OCI-LY3 (cell line): ENCODE data around the gene C17orf100.

Experiments
- H2AFZ ChIP-seq: fragments of 200-600, 300-600 bp; shearing (Covaris generic); 2 replicates; pipeline ENCODE4 v1.6.0; 2014; ENCODE audit warnings: antibody characterized with exemption, low read depth, low read length
- H3K27ac ChIP-seq: fragments of 200-600, 300-600 bp; sonication (generic); 2 replicates; pipeline ENCODE4 v1.5.1; 2014; ENCODE audit warnings: mild to moderate bottlenecking, low read length, moderate library complexity, mixed read lengths
- H3K27me3 ChIP-seq: fragments of 200-600, 300-600 bp; sonication (generic); 2 replicates; pipeline ENCODE4 v1.6.1; 2014; ENCODE audit warnings: low read depth, low read length, mixed read lengths
- H3K36me3 ChIP-seq: fragments of 200-600, 300-600 bp; sonication (generic); replicated peaks from 2 replicates; pipeline ENCODE3; 2014; ENCODE audit warnings: low read depth, low read length, mixed read lengths
- H3K4me1 ChIP-seq: fragments of 300-600, 200-600 bp; sonication (generic); 2 replicates; pipeline ENCODE4 v1.6.1; 2014; ENCODE audit warnings: low read length, mixed read lengths
- H3K4me2 ChIP-seq: fragments of 200-600, 300-600 bp; sonication (generic); 2 replicates; pipeline ENCODE4 v1.6.1; 2014; ENCODE audit warnings: low read length, mixed read lengths
- H3K4me3 ChIP-seq: fragments of 300-600, 200-600 bp; sonication (generic); 2 replicates; pipeline ENCODE4 v1.5.1; 2014; ENCODE audit warnings: antibody characterized with exemption, mild to moderate bottlenecking, low read length, moderate library complexity
- H3K79me2 ChIP-seq: fragments of 300-600, 200-600 bp; shearing (Covaris generic); 2 replicates; pipeline ENCODE4 v1.6.1; 2014; ENCODE audit warnings: mild to moderate bottlenecking, low read length, mixed read lengths
- H3K9ac ChIP-seq: fragments of 300-600, 200-600 bp; shearing (Covaris generic); 2 replicates; pipeline ENCODE4 v1.6.0; 2014; ENCODE audit warnings: mild to moderate bottlenecking, low read length, moderate library complexity
- H3K9me3 ChIP-seq: fragments of 200-600, 300-600 bp; shearing (Covaris generic); 2 replicates; pipeline ENCODE4 v1.6.1; 2014; ENCODE audit warnings: low read length, mixed read lengths; ENCODE audit not compliant: insufficient read depth
- H4K20me1 ChIP-seq: fragments of 200-600, 300-600 bp; sonication (generic); 2 replicates; pipeline ENCODE4 v1.6.1; 2016; ENCODE audit warnings: low read length, mixed read lengths; ENCODE audit not compliant: insufficient read depth
- CTCF ChIP-seq: fragments of 200-600, 300-600 bp; sonication (generic); IDR thresholded peaks from 2 replicates; pipeline ENCODE4 v1.5.1; 2014; ENCODE audit warnings: antibody characterized with exemption, low read length, low read depth
- EZH2phosphoT487 ChIP-seq: fragments of 200-600 bp; shearing (Covaris generic); IDR thresholded peaks from 2 replicates; pipeline ENCODE4 v1.6.1; 2018; ENCODE audit warnings: antibody characterized with exemption, mixed run types, low read depth

C17orf100 gene

GRCh38 chr17:6626616-6627015 is 24.9 kb upstream of the C17orf100 start:
- Histone ChIP-seq H3K9ac (no peak overlapping the region), H3K36me3 (no peaks in the 10 kb centered on the region)
- TF ChIP-seq CTCF (no peak), EZH2phosphoT487 (no peak)

GRCh38 chr17:6627019-6627418 is 24.5 kb upstream of the C17orf100 start:
- H3K36me3 ChIP-seq: no peaks in the 10 kb centered on the region
- TF ChIP-seq EZH2phosphoT487 (no peak), CTCF (no peak)
- H3K9me3 ChIP-seq: no peaks in the 10 kb centered on the region
- H3K4me3 ChIP-seq: no peak overlapping the region
- H3K9ac ChIP-seq: no peak overlapping the region
- H3K27ac ChIP-seq: no peak overlapping the region
- no peaks in the 10 kb centered on the region for H3K27me3 ChIP-seq
- no peaks in the 10 kb centered on the region for H4K20me1 ChIP-seq
- H3K4me2 ChIP-seq: no peak overlapping the region
- no peaks in the 10 kb centered on the region for H3K4me1 ChIP-seq
- H2AFZ ChIP-seq: no peak overlapping the region
- no peaks in the 10 kb centered on the region for H3K79me2 ChIP-seq

More at GRCh38 chr17:6626616-6627015, 24.9 kb upstream of the C17orf100 start:
- H4K20me1 ChIP-seq: no peaks in the 10 kb centered on the region
- no peak overlapping the region for H3K27ac ChIP-seq
- H3K27me3 ChIP-seq: no peaks in the 10 kb centered on the region
- no peaks in the 10 kb centered on the region for H3K9me3 ChIP-seq
- no peaks in the 10 kb centered on the region for H3K4me1 ChIP-seq
- no peak overlapping the region for H2AFZ ChIP-seq
- no peak overlapping the region for H3K4me2 ChIP-seq
- no peaks in the 10 kb centered on the region for H3K79me2 ChIP-seq
- H3K4me3 ChIP-seq: no peak overlapping the region

- Histone ChIP-seq H3K4me2 (no peak overlapping the region), H4K20me1 (no peaks in the 10 kb centered on the region), H3K9ac (no peak overlapping the region), H3K4me1 (no peaks in the 10 kb centered on the region), H3K36me3 (peaks cover 5% of the 10 kb centered on the region), H3K9me3 (no peaks in the 10 kb centered on the region), H3K4me3 (no peak overlapping the region), H2AFZ (no peak overlapping the region), H3K79me2 (no peaks in the 10 kb centered on the region), H3K27me3 (no peaks in the 10 kb centered on the region), H3K27ac (no peak overlapping the region)
- no peak for TF ChIP-seq EZH2phosphoT487
- TF ChIP-seq CTCF: no peak
Measured at GRCh38 chr17:6630390-6630789, 21.2 kb upstream of the C17orf100 start.

GRCh38 chr17:6632530-6632929 is 19.0 kb upstream of the C17orf100 start:
- no peaks in the 10 kb centered on the region for H3K27me3 ChIP-seq

More at GRCh38 chr17:6632530-6632929, 19.0 kb upstream of the C17orf100 start:
- Histone ChIP-seq H3K4me3 (no peak overlapping the region), H3K36me3 (peaks cover 5% of the 10 kb centered on the region), H2AFZ (no peak overlapping the region), H3K9me3 (no peaks in the 10 kb centered on the region), H3K4me1 (no peaks in the 10 kb centered on the region), H3K4me2 (no peak overlapping the region), H3K9ac (no peak overlapping the region), H4K20me1 (no peaks in the 10 kb centered on the region), H3K27ac (no peak overlapping the region), H3K79me2 (no peaks in the 10 kb centered on the region)
- TF ChIP-seq CTCF (no peak), EZH2phosphoT487 (no peak)
